Hematopoietic multipotent progenitor cell treated with erythropoietin and hydrocortisone succinate and interleukin-3 and kit ligand, for 17 days (in vitro differentiated cells): Measurements from ENCODE around the gene AIM2.

Experiments used
- DNase-seq: peaks from one replicate; pipeline ENCODE4 v3.0.0-alpha.2; 2015; ENCODE audit warnings: low spot score

The AIM2 gene

DNA sequence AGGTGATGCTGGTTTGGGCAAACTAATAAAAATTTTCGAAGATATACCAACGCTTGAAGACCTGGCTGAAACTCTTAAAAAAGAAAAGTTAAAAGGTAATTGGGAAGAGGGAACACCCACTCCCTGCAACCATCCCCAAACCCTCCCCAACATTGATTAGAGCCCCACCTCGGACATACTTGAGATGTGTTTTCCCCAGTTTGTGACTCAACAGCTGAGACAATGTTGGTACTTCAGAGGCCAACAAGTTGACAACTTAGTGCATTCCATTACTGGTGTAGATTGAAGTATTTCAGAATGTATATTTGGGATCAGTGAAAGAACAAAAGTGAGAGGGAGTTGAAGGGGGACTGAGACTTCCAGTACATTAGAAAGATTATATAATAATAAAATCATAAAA is 61.7 kb downstream of the AIM2 start:
- no peak for DNase-seq

DNA sequence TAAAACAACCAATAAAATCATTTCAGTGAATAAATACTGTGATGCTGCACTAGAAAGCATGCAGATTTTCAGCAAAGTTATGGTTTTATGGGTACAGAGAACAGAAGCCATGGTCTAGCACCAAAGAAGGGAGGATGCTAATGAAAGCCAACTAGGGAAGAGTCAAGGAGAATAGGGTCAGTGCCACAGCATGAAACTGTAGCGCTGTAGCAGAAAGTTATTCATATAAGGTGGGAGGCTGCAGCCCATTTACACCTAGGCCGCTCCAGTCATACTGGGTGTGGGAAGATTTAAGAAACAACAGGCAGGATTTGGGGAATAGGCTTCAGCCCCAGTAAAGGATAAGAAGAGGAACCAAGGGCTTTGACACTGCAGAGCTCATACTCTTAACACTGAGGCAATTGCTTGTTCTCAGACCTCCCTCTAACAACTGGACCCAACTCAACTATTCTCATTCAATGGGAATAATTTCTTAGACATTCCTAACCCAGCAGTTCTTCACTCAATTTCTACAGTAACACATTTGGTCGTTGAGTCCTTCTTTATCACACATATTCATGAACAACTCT is 62.5 kb downstream of the AIM2 start:
- no peak for DNase-seq

DNA sequence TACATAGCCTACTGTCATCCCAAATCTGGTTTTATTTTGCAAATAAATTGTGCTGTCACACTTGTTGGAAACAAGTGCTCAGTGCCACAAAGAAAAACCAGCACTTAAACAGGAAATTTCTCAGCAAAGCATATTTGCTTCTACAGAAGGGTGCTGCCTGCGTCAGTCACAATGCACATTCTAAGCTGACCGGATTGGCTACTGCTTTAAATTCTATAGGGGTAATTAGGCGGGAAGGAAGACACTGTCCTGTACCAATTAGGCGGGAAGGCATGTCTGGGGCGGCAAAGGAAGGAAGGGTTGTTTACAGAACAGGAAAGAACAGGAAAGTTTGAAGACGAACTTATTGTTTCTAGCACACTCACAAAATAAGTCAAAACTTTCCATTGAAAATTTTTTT is 64.1 kb downstream of the AIM2 start:
- no peak for DNase-seq
